HCT116 (cell line): ENCODE results near the gene LHX2. TPM values are rescaled to one million over a fixed set of nuclear protein-coding genes. Genes with fewer than 3 reads are reported as not detected.

Experiments
- ATAC-seq: fragments of 200-7000 bp; cut with Tn5 transposase; 2 replicates; pipeline ENCODE4 v1.9.1; 2020; ENCODE audit warnings: mild to moderate bottlenecking, moderate library complexity
- BruUV-seq: library from RNA; stranded (reverse); fragments of 400-500 nt; replicated peaks from 2 replicates; lab custom pipeline; 2021; lab: Mats Ljungman, UMichigan
- CTCF ChIA-PET: fragments of 300-600 bp; sonication (Branson Sonifier 250); formaldehyde crosslinking; loops from one replicate; lab custom pipeline; 2021; ENCODE audit warnings: antibody characterized with exemption; lab: Charles Lee
- POLR2A ChIA-PET: fragments of 300-600, 350-600 bp; sonication (Branson Sonifier 250); formaldehyde crosslinking; loops from one replicate; lab custom pipeline; 2021; ENCODE audit warnings: antibody characterized with exemption; lab: Charles Lee
- RAD21 ChIA-PET, 2 experiments: fragments of 300-600 bp; sonication (Branson Sonifier 250); formaldehyde crosslinking; loops; one replicate each; lab custom pipeline; 2023; ENCODE audit warnings: low total read pairs in 2 of 2; ENCODE audit not compliant: uncharacterized antibody in 2 of 2, unreplicated experiment in 2 of 2, low non-redundant PET in 1 of 2; lab: Charles Lee
- DNase-seq: peaks from one replicate; pipeline ENCODE4 v3.0.0-alpha.2; 2010; ENCODE audit warnings: low read depth, low spot score
- H2AFZ ChIP-seq: fragments of 200-600 bp; shearing (Covaris generic), sonication (generic); 2 replicates; pipeline ENCODE4 v1.6.1; 2017; ENCODE audit warnings: low read depth, mixed run types, mixed read lengths, antibody characterized with exemption, low read length; ENCODE audit not compliant: poor library complexity, severe bottlenecking
- H3K27ac ChIP-seq: 2 replicates; pipeline ENCODE4 v1.5.1; 2012; ENCODE audit warnings: low read depth, low read length
- H3K27me3 ChIP-seq: fragments of 200-600 bp; sonication (generic); 2 replicates; pipeline ENCODE4 v1.6.1; 2016; ENCODE audit warnings: mixed run types, low read length, mixed read lengths; ENCODE audit not compliant: insufficient read depth
- H3K36me3 ChIP-seq, 2 experiments: fragments of 200-500 bp in 1 of 2; fragments of 200-600 bp in 1 of 2; sonication (Bioruptor generic) in 1 of 2; sonication (generic) in 1 of 2; 2 replicates each; pipeline versions ENCODE4 v1.5.1 to v1.6.1; 2014 to 2016; ENCODE audit warnings: low read length in 2 of 2, inconsistent platforms in 1 of 2, mixed read lengths in 1 of 2, mixed run types in 1 of 2; ENCODE audit not compliant: insufficient read depth in 2 of 2, control insufficient read depth in 1 of 2
- H3K4me1 ChIP-seq, 2 experiments: fragments of 200-600 bp in 1 of 2; sonication (generic) in 1 of 2; 2 replicates each; pipeline versions ENCODE4 v1.5.1 to v1.6.1; 2012 to 2017; ENCODE audit warnings: low read length in 2 of 2, inconsistent platforms in 1 of 2, mild to moderate bottlenecking in 1 of 2, mixed read lengths in 1 of 2, mixed run types in 1 of 2, moderate library complexity in 1 of 2; ENCODE audit not compliant: insufficient read depth in 2 of 2, control insufficient read depth in 1 of 2
- H3K4me2 ChIP-seq: fragments of 200-600 bp; sonication (generic); 2 replicates; pipeline ENCODE4 v1.6.1; 2017; ENCODE audit warnings: mixed run types, low read length, mixed read lengths
- H3K4me3 ChIP-seq, 2 experiments: fragments of 200-600 bp in 1 of 2; sonication (generic) in 1 of 2; replicated peaks in 1 of 2; 2 replicates each; pipeline ENCODE4 v1.5.1; 2011 to 2016; ENCODE audit warnings: low read length in 2 of 2, control low read depth in 1 of 2, low read depth in 1 of 2, mild to moderate bottlenecking in 1 of 2, mixed read lengths in 1 of 2, mixed run types in 1 of 2
- H3K79me2 ChIP-seq: fragments of 200-600 bp; sonication (generic); 2 replicates; pipeline ENCODE4 v1.6.1; 2017; ENCODE audit warnings: mild to moderate bottlenecking, mixed run types, low read length, moderate library complexity, mixed read lengths; ENCODE audit not compliant: insufficient read depth
- H3K9ac ChIP-seq: fragments of 200-600 bp; sonication (generic); 2 replicates; pipeline ENCODE4 v1.6.1; 2016; ENCODE audit warnings: low read length, mixed read lengths
- H3K9me2 ChIP-seq: fragments of 200-600 bp; sonication (generic), shearing (Covaris generic); 2 replicates; pipeline ENCODE4 v1.6.1; 2017; ENCODE audit warnings: mixed run types, mild to moderate bottlenecking, moderate library complexity; ENCODE audit not compliant: insufficient read depth
- H3K9me3 ChIP-seq, 2 experiments: fragments of 200-500 bp in 1 of 2; fragments of 200-600 bp in 1 of 2; sonication (Bioruptor generic) in 1 of 2; sonication (generic) in 1 of 2; 2 replicates each; pipeline ENCODE4 v1.6.1; 2014 to 2017; ENCODE audit warnings: low read length in 2 of 2, mixed read lengths in 2 of 2, inconsistent platforms in 1 of 2, low read depth in 1 of 2, mild to moderate bottlenecking in 1 of 2, mixed run types in 1 of 2, moderate library complexity in 1 of 2; ENCODE audit not compliant: control insufficient read depth in 1 of 2, insufficient read depth in 1 of 2
- H4K20me1 ChIP-seq: fragments of 200-600 bp; sonication (generic), shearing (Covaris generic); 2 replicates; pipeline ENCODE4 v1.6.1; 2017; ENCODE audit warnings: mixed run types, mild to moderate bottlenecking, moderate library complexity; ENCODE audit not compliant: insufficient read depth
- CBX3 ChIP-seq: IDR thresholded peaks from 2 replicates; pipeline ENCODE4 v1.6.1; 2012; ENCODE audit warnings: low read depth
- CEBPB ChIP-seq: IDR thresholded peaks from 2 replicates; pipeline ENCODE4 v1.6.1; 2012; ENCODE audit warnings: low read depth
- EGR1 ChIP-seq: IDR thresholded peaks from 2 replicates; pipeline ENCODE4 v1.6.1; 2012; ENCODE audit warnings: low read depth
- ELF1 ChIP-seq: IDR thresholded peaks from 2 replicates; pipeline ENCODE4 v1.6.1; 2012; ENCODE audit warnings: low read depth, borderline replicate concordance
- EZH2 ChIP-seq: fragments of 200-600 bp; sonication (generic); IDR thresholded peaks from 2 replicates; pipeline ENCODE4 v1.6.1; 2017; ENCODE audit warnings: antibody characterized with exemption, mixed run types
- POLR2A ChIP-seq: IDR thresholded peaks from 2 replicates; pipeline ENCODE4 v1.7.0; 2011; ENCODE audit warnings: borderline replicate concordance; ENCODE audit not compliant: insufficient read depth, insufficient read length; ENCODE audit errors: extremely low read depth
- POLR2AphosphoS5 ChIP-seq: IDR thresholded peaks from 2 replicates; pipeline ENCODE4 v1.6.1; 2011; ENCODE audit warnings: mild to moderate bottlenecking, low read depth, low read length, moderate library complexity
- SRF ChIP-seq: IDR thresholded peaks from 2 replicates; pipeline ENCODE4 v1.6.1; 2012; ENCODE audit warnings: low read depth
- ZFX ChIP-seq: fragments of 450-650 bp; IDR thresholded peaks from 2 replicates; pipeline ENCODE4 v1.6.1; 2017
- intact Hi-C: fragments of 100-400 bp; cut with micrococcal nuclease; formaldehyde crosslinking; loops from 2 replicates; pipeline ENCODE4 v1.10.0; 2022
- total RNA-seq: library from RNA; stranded (reverse); gene quantifications from one replicate; pipeline ENCODE4 v1.2.1, GENCODE V29; 2021; ENCODE audit not compliant: unreplicated experiment
- TF ChIP-seq, protein P1 (sequence below): IDR thresholded peaks from 2 replicates; pipeline ENCODE4 v1.6.1; 2011; ENCODE audit warnings: mild to moderate bottlenecking, low read length, moderate library complexity; ENCODE audit not compliant: insufficient replicate concordance; ENCODE audit errors: extremely low read depth

LHX2 gene
- total RNA-seq, 1 experiment from 2014 or later = 10.2 TPM

DNA sequence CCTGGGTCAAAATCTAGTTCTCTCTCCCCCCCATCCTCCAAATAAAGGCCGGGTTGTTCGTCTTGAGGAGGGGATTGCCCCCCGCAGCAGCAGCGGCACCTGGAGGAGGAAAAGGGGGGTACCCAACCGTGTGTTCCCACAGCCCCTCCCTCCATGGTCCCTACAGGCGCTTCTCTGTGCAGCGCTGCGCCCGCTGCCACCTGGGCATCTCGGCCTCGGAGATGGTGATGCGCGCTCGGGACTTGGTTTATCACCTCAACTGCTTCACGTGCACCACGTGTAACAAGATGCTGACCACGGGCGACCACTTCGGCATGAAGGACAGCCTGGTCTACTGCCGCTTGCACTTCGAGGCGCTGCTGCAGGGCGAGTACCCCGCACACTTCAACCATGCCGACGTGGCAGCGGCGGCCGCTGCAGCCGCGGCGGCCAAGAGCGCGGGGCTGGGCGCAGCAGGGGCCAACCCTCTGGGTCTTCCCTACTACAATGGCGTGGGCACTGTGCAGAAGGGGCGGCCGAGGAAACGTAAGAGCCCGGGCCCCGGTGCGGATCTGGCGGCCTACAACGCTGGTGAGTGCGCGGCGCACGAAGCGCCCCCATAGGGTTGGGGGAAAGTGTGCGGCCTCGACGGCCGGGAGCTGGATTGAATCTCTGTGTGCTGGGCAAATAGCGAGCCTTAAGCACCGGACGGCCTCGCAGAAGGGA, 3.5 kb downstream of the LHX2 start:
- intact Hi-C loops = no loop called here
- peaks cover 0 to 22% of the 10 kb centered on the region in 2 experiments; a peak in 2 of 4 replicates for H3K4me1 ChIP-seq
- DNase-seq (no peak), ATAC-seq (no peak)
- no peaks in the 10 kb centered on the region for H3K27me3 ChIP-seq
- H3K9me3 ChIP-seq = no peaks in the 10 kb centered on the region
- H3K27ac ChIP-seq = no peak overlapping the region
- POLR2A ChIA-PET = no interaction called here
- H3K4me3 ChIP-seq = no peak overlapping the region
- H3K9ac ChIP-seq = no peak overlapping the region
- CTCF ChIA-PET = no interaction called here
- no peak overlapping the region for H2AFZ ChIP-seq
- H3K36me3 ChIP-seq = no peaks in the 10 kb centered on the region
- RAD21 ChIA-PET = no interaction called here
- no peaks in the 10 kb centered on the region for H3K9me2 ChIP-seq
- H3K79me2 ChIP-seq = no peaks in the 10 kb centered on the region
- no peaks in the 10 kb centered on the region for H4K20me1 ChIP-seq
- no peak overlapping the region for H3K4me2 ChIP-seq
- TF ChIP-seq EZH2 (no peak), ELF1 (no peak), EGR1 (no peak), POLR2A (no peak), ZFX (no peak), CBX3 (no peak), CEBPB (no peak), SRF (no peak), POLR2AphosphoS5 (no peak)
- TF ChIP-seq, protein P1, sequence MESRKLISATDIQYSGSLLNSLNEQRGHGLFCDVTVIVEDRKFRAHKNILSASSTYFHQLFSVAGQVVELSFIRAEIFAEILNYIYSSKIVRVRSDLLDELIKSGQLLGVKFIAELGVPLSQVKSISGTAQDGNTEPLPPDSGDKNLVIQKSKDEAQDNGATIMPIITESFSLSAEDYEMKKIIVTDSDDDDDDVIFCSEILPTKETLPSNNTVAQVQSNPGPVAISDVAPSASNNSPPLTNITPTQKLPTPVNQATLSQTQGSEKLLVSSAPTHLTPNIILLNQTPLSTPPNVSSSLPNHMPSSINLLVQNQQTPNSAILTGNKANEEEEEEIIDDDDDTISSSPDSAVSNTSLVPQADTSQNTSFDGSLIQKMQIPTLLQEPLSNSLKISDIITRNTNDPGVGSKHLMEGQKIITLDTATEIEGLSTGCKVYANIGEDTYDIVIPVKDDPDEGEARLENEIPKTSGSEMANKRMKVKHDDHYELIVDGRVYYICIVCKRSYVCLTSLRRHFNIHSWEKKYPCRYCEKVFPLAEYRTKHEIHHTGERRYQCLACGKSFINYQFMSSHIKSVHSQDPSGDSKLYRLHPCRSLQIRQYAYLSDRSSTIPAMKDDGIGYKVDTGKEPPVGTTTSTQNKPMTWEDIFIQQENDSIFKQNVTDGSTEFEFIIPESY = no peak
- no TSS peak for BruUV-seq
